Uterus (tissue), 4 donors: ENCODE measurements around the gene ANKRD37. TPM values are rescaled to one million over a fixed set of nuclear protein-coding genes. Genes with fewer than 3 reads are reported as not detected.

Experiments
- DNase-seq, 2 donors: peaks; one replicate each; pipeline ENCODE4 v3.0.0-alpha.2; 2019 to 2020
- H3K27ac ChIP-seq, 2 donors: fragments of 200-600 bp; sonication (generic); 1 replicate in 1 of 2; 2 replicates in 1 of 2; pipeline ENCODE4 v1.5.1; 2016 to 2018
- H3K27me3 ChIP-seq, 2 donors: fragments of 200-600 bp; sonication (generic); one replicate each; pipeline ENCODE4 v1.5.1; 2018 to 2019; ENCODE audit warnings: control low read depth in 1 of 2
- H3K36me3 ChIP-seq, 2 donors: fragments of 200-600 bp; sonication (generic); one replicate each; pipeline ENCODE4 v1.5.1; 2019; ENCODE audit warnings: control low read depth in 1 of 2
- H3K4me1 ChIP-seq, 2 donors: fragments of 200-600 bp; sonication (generic); one replicate each; pipeline ENCODE4 v1.5.1; 2018 to 2019; ENCODE audit warnings: control low read depth in 1 of 2
- H3K4me3 ChIP-seq, 2 donors: fragments of 200-600 bp; sonication (generic); 1 replicate in 1 of 2; 2 replicates in 1 of 2; pipeline ENCODE4 v1.5.1; 2018 to 2019; ENCODE audit warnings: mild to moderate bottlenecking in 1 of 2
- H3K9me3 ChIP-seq, 2 donors: fragments of 200-600 bp; sonication (generic); one replicate each; pipeline ENCODE4 v1.5.1; 2019; ENCODE audit warnings: control low read depth in 1 of 2
- POLR2A ChIP-seq, 2 donors: fragments of 450-650 bp; IDR thresholded peaks; one replicate each; pipeline ENCODE4 v1.6.1; 2016; ENCODE audit warnings: antibody characterized with exemption in 2 of 2, mild to moderate bottlenecking in 1 of 2, moderate library complexity in 1 of 2
- intact Hi-C: fragments of 100-400 bp; cut with DNase I; formaldehyde crosslinking; loops from one replicate; pipeline ENCODE4 v1.15.1; 2023; ENCODE audit warnings: low total_unique reads
- total RNA-seq, 4 donors: library from RNA; depleted of rRNA in 3 of 4; stranded (reverse); fragments of >200 nt in 3 of 4; gene quantifications; one replicate each; pipeline versions ENCODE4 v1.1.0 to v1.2.4, GENCODE V29; 2014 to 2023
- TF ChIP-seq, protein P1 (sequence below), 4 experiments: fragments of 200-600 bp in 2 of 4; fragments of 450-650 bp in 2 of 4; sonication (generic) in 2 of 4; IDR thresholded peaks; one replicate each; pipeline ENCODE4 v1.5.1; 2016 to 2019; ENCODE audit warnings: antibody characterized with exemption in 4 of 4, mild to moderate bottlenecking in 2 of 4, moderate library complexity in 1 of 4
- donor health status: DM: yes; HTN: yes; CAD: no.

The ANKRD37 gene
- total RNA-seq, 4 donors from 2014 or later = 0.51 to 17.6 (median 10.9) TPM

DNA sequence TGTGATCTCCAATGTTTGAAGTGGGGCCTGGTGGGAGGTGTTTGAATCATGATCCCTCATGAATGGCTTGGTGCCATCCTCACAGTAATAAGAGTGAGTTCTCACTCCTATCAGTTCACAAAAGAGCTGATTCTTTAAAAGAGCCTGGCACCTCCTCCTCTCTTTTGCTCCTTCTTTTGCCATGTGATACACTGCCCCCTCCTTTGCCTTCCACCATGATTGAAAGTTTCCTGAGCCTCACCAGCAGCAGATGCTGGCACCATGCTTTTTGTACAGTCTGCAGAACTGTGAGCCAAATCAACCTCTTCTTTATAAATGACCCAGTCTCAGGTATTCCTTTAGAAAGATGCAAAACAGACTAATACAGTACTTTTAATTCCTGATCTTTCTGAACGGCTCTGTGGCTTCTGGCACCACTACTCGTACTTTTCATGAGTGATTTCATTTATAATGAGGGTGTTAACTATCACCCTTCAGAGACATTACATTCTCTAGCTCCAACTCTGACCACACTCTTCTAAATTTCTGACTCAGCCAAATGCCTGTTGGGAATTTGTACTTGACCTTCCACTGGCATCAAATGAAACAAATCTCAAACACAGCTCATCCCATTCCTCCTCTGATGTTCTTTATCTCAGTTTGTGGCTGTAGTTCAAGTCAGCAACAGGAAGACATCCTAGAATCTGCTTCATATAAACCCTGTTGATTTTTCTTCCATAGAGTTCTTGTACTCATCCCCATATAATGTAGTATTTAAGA lies 24.9 kb downstream of the ANKRD37 start:
- TF ChIP-seq, protein P1, sequence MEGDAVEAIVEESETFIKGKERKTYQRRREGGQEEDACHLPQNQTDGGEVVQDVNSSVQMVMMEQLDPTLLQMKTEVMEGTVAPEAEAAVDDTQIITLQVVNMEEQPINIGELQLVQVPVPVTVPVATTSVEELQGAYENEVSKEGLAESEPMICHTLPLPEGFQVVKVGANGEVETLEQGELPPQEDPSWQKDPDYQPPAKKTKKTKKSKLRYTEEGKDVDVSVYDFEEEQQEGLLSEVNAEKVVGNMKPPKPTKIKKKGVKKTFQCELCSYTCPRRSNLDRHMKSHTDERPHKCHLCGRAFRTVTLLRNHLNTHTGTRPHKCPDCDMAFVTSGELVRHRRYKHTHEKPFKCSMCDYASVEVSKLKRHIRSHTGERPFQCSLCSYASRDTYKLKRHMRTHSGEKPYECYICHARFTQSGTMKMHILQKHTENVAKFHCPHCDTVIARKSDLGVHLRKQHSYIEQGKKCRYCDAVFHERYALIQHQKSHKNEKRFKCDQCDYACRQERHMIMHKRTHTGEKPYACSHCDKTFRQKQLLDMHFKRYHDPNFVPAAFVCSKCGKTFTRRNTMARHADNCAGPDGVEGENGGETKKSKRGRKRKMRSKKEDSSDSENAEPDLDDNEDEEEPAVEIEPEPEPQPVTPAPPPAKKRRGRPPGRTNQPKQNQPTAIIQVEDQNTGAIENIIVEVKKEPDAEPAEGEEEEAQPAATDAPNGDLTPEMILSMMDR (IDR thresholded peaks at IDR 0.05) = no peak
- TF ChIP-seq POLR2A (IDR thresholded peaks at IDR 0.05) = no peak
- Histone ChIP-seq H3K4me3 (no peak overlapping the region), H3K36me3 (no peaks in the 10 kb centered on the region), H3K27ac (no peak overlapping the region), H3K9me3 (no peaks in the 10 kb centered on the region), H3K4me1 (peaks cover 0 to 6% of the 10 kb centered on the region in 2 donors), H3K27me3 (no peaks in the 10 kb centered on the region)
- intact Hi-C loops = no loop called here
- no peak for DNase-seq

DNA sequence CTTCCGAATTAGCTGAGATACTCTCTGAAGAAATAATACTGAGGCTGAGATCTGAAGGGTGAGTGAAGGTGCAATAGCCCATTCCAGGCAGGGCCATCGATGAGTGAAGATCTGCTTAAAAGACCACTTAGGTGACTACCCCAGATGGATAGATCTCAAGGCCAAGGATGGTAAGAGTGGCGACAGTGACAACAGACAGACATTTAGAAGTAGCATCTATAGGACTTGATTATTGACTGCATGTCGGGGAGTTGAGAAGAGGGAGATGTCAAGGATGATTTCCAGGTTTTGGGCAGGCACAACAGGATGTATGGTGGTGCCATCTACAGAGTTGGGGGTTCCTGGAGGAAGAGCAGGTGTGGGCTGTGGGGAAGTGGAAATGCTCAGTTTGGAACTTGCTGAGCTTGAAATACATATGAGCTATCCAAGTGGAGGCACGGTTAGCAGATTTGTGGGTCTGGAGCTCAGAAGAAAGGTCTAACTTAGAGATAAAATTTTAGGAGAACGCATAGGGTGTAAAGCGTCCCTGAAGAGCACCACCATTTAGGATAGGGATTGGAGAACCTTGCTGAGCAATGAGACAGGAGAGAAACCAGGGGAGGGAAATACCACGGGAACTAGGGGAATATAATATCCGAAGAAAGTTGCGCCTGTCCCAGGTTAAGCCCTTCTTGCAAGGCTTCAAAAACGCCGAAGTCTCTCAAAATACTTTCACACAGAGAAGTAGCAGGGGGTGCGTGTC lies 28.4 kb downstream of the ANKRD37 start:
- Histone ChIP-seq H3K27ac (peak overlapping the region; percentile 97), H3K27me3 (no peaks in the 10 kb centered on the region), H3K9me3 (no peaks in the 10 kb centered on the region), H3K4me3 (peak overlapping the region; percentile 91 to 98), H3K36me3 (no peaks in the 10 kb centered on the region), H3K4me1 (peaks cover 0 to 6% of the 10 kb centered on the region in 2 donors)
- DNase-seq = no peak
- TF ChIP-seq, protein P1 (IDR thresholded peaks at IDR 0.05) = no peak
- no peak for TF ChIP-seq POLR2A (IDR thresholded peaks at IDR 0.05)
- intact Hi-C loops = no loop called here

DNA sequence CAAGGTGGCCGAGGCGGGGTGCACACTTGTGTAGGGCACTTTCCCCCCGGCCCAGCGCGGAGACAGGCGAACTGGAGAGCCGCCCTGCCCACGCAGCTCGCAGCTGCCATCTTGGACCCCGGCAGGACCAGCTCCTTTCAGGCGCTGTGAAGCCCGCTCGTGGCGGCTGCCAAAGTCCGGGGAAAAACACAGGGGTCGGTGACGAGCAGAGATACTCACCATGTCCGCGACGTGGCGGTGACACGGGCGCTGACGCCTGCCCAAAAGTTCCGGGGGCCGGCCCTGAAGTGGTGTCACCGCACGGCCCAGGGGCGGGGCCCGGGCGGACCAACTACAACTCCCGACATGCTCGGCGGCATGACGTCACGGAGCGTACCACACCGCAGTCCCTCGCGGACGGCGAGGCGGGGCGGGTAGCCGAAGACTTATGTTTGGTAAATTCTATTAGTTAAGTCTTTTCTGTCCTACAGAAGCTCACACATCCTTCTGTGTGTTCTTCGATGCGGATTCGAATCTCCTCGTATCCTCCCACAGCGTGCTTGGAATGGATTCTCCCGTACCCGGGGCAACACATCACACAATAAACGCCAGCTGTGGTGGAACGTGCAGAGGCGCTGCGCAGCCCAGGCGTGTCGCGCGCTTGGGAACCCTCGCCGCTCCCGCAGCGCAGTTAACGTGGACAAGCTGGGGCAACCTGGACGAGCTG lies 29.2 kb downstream of the ANKRD37 start, which contains the start of gene UFSP2:
Gene UFSP2, minus strand, starts transcription at position 318 of the 706 bp plus-strand sequence. Its CDS starts 96 bp downstream, at position 222.
- peaks cover 0 to 6% of the 10 kb centered on the region in 2 donors for H3K4me1 ChIP-seq
- H3K27ac ChIP-seq = peak within 1 kb of the TSS; percentile 97
- H3K36me3 ChIP-seq = no peaks in the 10 kb centered on the region
- TF ChIP-seq, protein P1 (IDR thresholded peaks at IDR 0.05) = peak in 1 of 4 experiments; percentile 4
- TF ChIP-seq POLR2A (IDR thresholded peaks at IDR 0.05) = peak; percentile 66 to 86
- intact Hi-C loops = no loop called here
- peak; percentile 86 for DNase-seq
- H3K9me3 ChIP-seq = no peaks in the 10 kb centered on the region
- H3K27me3 ChIP-seq = no peaks in the 10 kb centered on the region
- H3K4me3 ChIP-seq = peak within 1 kb of the TSS; percentile 91 to 98

DNA sequence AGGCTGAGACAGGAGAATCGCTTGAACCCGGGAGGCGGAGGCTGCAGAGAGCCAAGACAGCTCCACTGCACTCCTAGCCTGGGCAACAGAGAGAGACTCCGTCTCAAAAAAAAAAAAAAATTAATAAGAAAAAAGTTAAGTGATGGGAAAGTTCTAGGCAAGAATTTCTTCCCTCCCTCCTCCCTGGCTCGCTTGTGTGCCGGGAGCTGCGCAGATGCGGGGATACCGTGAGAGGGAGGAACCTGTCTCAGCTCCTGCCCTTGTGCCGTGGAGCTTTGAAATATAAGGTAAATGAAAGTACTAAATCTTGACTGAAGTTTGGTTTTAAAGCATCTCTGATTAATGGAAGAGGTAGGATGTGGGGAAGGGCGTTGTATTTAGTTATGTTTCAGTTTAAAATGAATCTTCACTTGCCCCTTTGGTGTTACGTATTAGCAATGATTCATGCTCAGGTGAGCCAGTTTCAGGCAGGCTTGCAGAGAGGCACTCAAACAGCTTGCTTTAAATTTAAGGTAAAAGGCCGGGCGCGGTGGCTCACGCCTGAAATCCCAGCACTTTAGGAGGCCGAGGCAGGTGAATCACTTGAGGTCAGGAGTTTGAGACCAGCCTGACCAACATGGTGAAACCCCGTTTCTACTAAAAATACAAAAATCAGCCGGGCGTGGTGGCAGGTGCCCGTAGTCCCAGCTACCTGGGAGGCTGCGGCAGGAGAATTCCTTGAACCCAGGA lies 30.5 kb downstream of the ANKRD37 start:
- no peak overlapping the region for H3K4me3 ChIP-seq
- no peaks in the 10 kb centered on the region for H3K27me3 ChIP-seq
- no peak overlapping the region for H3K27ac ChIP-seq
- no peaks in the 10 kb centered on the region for H3K9me3 ChIP-seq
- no peaks in the 10 kb centered on the region for H3K36me3 ChIP-seq
- intact Hi-C loops = no loop called here
- no peak for TF ChIP-seq POLR2A (IDR thresholded peaks at IDR 0.05)
- TF ChIP-seq, protein P1 (IDR thresholded peaks at IDR 0.05) = no peak
- no peaks in the 10 kb centered on the region for H3K4me1 ChIP-seq
- DNase-seq = no peak
